ENCODE results near the gene KRT222. TPM values are rescaled to one million over a fixed set of nuclear protein-coding genes. Genes with fewer than 3 reads are reported as not detected.

The KRT222 gene
- polyA plus RNA-seq, 12 donors, result 0.07 to 1.0 (median 0.19) TPM; not detected in 4

GRCh38 chr17:40615841-40616476 lies 49.0 kb downstream of the KRT222 start:
- no peak for DNase-seq

- DNase-seq, result peak; percentile 26
Observed at GRCh38 chr17:40615068-40615840, 49.7 kb downstream of the KRT222 start.

GRCh38 chr17:40614431-40615067 lies 50.4 kb downstream of the KRT222 start:
- no peak for DNase-seq

- no peak for DNase-seq
Observed at GRCh38 chr17:40613467-40614154, 51.4 kb downstream of the KRT222 start.

- no peak for DNase-seq
Observed at GRCh38 chr17:40612599-40613244, 52.3 kb downstream of the KRT222 start.

GRCh38 chr17:40611840-40612474 lies 53.0 kb downstream of the KRT222 start:
- DNase-seq, result no peak

GRCh38 chr17:40610359-40610758 lies 54.6 kb downstream of the KRT222 start:
- DNase-seq, result no peak

- DNase-seq, result no peak
Observed at GRCh38 chr17:40608061-40608581, 56.9 kb downstream of the KRT222 start.

GRCh38 chr17:40607641-40608040 lies 57.3 kb downstream of the KRT222 start:
- no peak for DNase-seq

GRCh38 chr17:40606548-40607353 lies 58.2 kb downstream of the KRT222 start:
- no peak for DNase-seq

- DNase-seq, result no peak
Observed at GRCh38 chr17:40605306-40605705, 59.7 kb downstream of the KRT222 start.

Other genes with a start within 250 kb of the KRT222 start
- gene TOP2A, start 247.3 kb downstream of the KRT222 start, polyA plus RNA-seq (ENCODE audit: insufficient read length in 12 of 12), result 100 to 1,000 TPM in 4 of 12 donors, 10 to 100 TPM in 8; 42.0 to 251 (median 81.6) TPM
- 100 to 1,000 TPM in 11 of 12 donors, not detected in 1; 182 to 333 (median 234) TPM for gene IGFBP4, start 221.7 kb downstream of the KRT222 start, polyA plus RNA-seq (ENCODE audit: insufficient read length in 12 of 12)
- gene TNS4, start 163.6 kb downstream of the KRT222 start, polyA plus RNA-seq (ENCODE audit: insufficient read length in 12 of 12), result 1 to 10 TPM in 3 of 12 donors, under 1 TPM in 4, not detected in 5; 0.04 to 6.8 (median 0.15) TPM
- gene CCR7, start 99.7 kb downstream of the KRT222 start, polyA plus RNA-seq (ENCODE audit: insufficient read length in 12 of 12), result 1 to 10 TPM in 2 of 12 donors, under 1 TPM in 8, not detected in 2; 0.18 to 3.5 (median 0.55) TPM
- 100 to 1,000 TPM in 11 of 12 donors, not detected in 1; 112 to 222 (median 136) TPM for gene SMARCE1, start 17.4 kb downstream of the KRT222 start, polyA plus RNA-seq (ENCODE audit: insufficient read length in 12 of 12)
- gene KRT24, start 38.6 kb upstream of the KRT222 start, polyA plus RNA-seq (ENCODE audit: insufficient read length in 12 of 12), result under 1 TPM in 1 of 12 donors, not detected in 11; 0.21 TPM
- under 1 TPM in 4 of 12 donors, not detected in 8; 0.15 to 0.33 (median 0.21) TPM for gene KRT25, start 90.2 kb upstream of the KRT222 start, polyA plus RNA-seq (ENCODE audit: insufficient read length in 12 of 12)
- not detected for gene KRT26, start 107.0 kb upstream of the KRT222 start, polyA plus RNA-seq (ENCODE audit: insufficient read length in 12 of 12)
- gene KRT27, start 117.4 kb upstream of the KRT222 start, polyA plus RNA-seq (ENCODE audit: insufficient read length in 12 of 12), result not detected
- gene KRT28, start 134.8 kb upstream of the KRT222 start, polyA plus RNA-seq (ENCODE audit: insufficient read length in 12 of 12), result not detected
- 1,000 to 10,000 TPM in 1 of 12 donors, 100 to 1,000 TPM in 2, 10 to 100 TPM in 8, not detected in 1; 26.9 to 1,201 (median 45.0) TPM for gene KRT10, start 157.4 kb upstream of the KRT222 start, polyA plus RNA-seq (ENCODE audit: insufficient read length in 12 of 12)
- 1 to 10 TPM in 1 of 12 donors, under 1 TPM in 6, not detected in 5; 0.07 to 2.8 (median 0.31) TPM for gene KRT12, start 202.0 kb upstream of the KRT222 start, polyA plus RNA-seq (ENCODE audit: insufficient read length in 12 of 12)
- 1 to 10 TPM in 1 of 12 donors, under 1 TPM in 4, not detected in 7; 0.07 to 1.9 (median 0.22) TPM for gene KRT20, start 220.1 kb upstream of the KRT222 start, polyA plus RNA-seq (ENCODE audit: insufficient read length in 12 of 12)

Measured in muscle of arm (tissue), 12 donors.